ENCODE results near the gene DCLK1.

- no peak for TF ChIP-seq POLR2A (IDR thresholded peaks at IDR 0.05; ENCODE audit: low read depth)
- no peak for TF ChIP-seq EP300 (IDR thresholded peaks at IDR 0.05)
These were observed 148.0 kb downstream of the DCLK1 start for GRCh38 chr13:35983206-35983605.

All from esophagus muscularis mucosa (tissue), 2 donors.